GM23338 (cell line): ENCODE measurements around the gene AGBL4. TPM values are rescaled to one million over a fixed set of nuclear protein-coding genes. Genes with fewer than 3 reads are reported as not detected.
A peak's percentile ranks its signal among the peaks of the same experiment; 100 is the strongest.

Experiments used
- ATAC-seq: fragments of 200-7000 bp; cut with Tn5 transposase; 3 replicates; pipeline ENCODE4 v1.9.1; 2020
- DNase-seq: peaks from one replicate; pipeline ENCODE4 v3.0.0-alpha.2; 2015; ENCODE audit warnings: low spot score
- H2AFZ ChIP-seq: fragments of 200-600 bp; sonication (generic); 2 replicates; pipeline ENCODE4 v1.8.0; 2016; ENCODE audit warnings: antibody characterized with exemption, mild to moderate bottlenecking, moderate library complexity
- H3F3A ChIP-seq: fragments of 200-600 bp; sonication (generic); replicated peaks from 2 replicates; pipeline ENCODE4 v1.8.0; 2017; ENCODE audit warnings: antibody characterized with exemption, mixed run types, low read depth
- H3K27ac ChIP-seq: fragments of 200-600 bp; sonication (generic); 2 replicates; pipeline ENCODE4 v1.6.1; 2016; ENCODE audit warnings: low read depth
- H3K27me3 ChIP-seq: fragments of 200-600 bp; sonication (generic); 2 replicates; pipeline ENCODE4 v1.8.0; 2016; ENCODE audit warnings: mild to moderate bottlenecking, mixed run types, moderate library complexity; ENCODE audit not compliant: insufficient read depth
- H3K36me3 ChIP-seq: fragments of 200-600 bp; sonication (generic); 2 replicates; pipeline ENCODE4 v1.8.0; 2016; ENCODE audit warnings: mild to moderate bottlenecking; ENCODE audit not compliant: insufficient read depth
- H3K4me1 ChIP-seq: fragments of 200-600 bp; sonication (generic); 2 replicates; pipeline ENCODE4 v1.8.0; 2016; ENCODE audit warnings: mild to moderate bottlenecking, moderate library complexity; ENCODE audit not compliant: insufficient read depth
- H3K4me2 ChIP-seq: fragments of 200-600 bp; sonication (generic); 2 replicates; pipeline ENCODE4 v1.7.1; 2017; ENCODE audit warnings: mixed run types
- H3K4me3 ChIP-seq: fragments of 200-600 bp; sonication (generic); 2 replicates; pipeline ENCODE4 v1.6.1; 2016; ENCODE audit warnings: mixed run types
- H3K79me2 ChIP-seq: fragments of 200-600 bp; sonication (generic); replicated peaks from 2 replicates; pipeline ENCODE4 v1.8.0; 2017; ENCODE audit warnings: mild to moderate bottlenecking; ENCODE audit not compliant: insufficient read depth
- H3K9me2 ChIP-seq: fragments of 200-600 bp; sonication (generic); 2 replicates; pipeline ENCODE4 v1.8.0; 2017; ENCODE audit not compliant: insufficient read depth
- H4K20me1 ChIP-seq: fragments of 200-600 bp; sonication (generic); replicated peaks from 2 replicates; pipeline ENCODE4 v1.8.0; 2017; ENCODE audit warnings: mild to moderate bottlenecking; ENCODE audit not compliant: insufficient read depth
- H3K27ac Mint-ChIP-seq: 2 replicates; pipeline ENCODE4 v1.8.0; 2020; ENCODE audit warnings: inconsistent platforms, mild to moderate bottlenecking, moderate library complexity, mixed read lengths
- H3K27me3 Mint-ChIP-seq: 3 replicates; pipeline ENCODE4 v1.8.0; 2022; ENCODE audit warnings: low read depth, mild to moderate bottlenecking, moderate library complexity, mixed read lengths, inconsistent platforms; ENCODE audit not compliant: insufficient read depth, poor library complexity
- H3K36me3 Mint-ChIP-seq: 3 replicates; pipeline ENCODE4 v1.8.0; 2021; ENCODE audit warnings: low read depth, mild to moderate bottlenecking, inconsistent platforms, moderate library complexity, mixed read lengths
- H3K4me1 Mint-ChIP-seq: 3 replicates; pipeline ENCODE4 v1.8.0; 2020; ENCODE audit warnings: mild to moderate bottlenecking, inconsistent platforms, mixed read lengths
- H3K4me3 Mint-ChIP-seq: 3 replicates; pipeline ENCODE4 v1.8.0; 2021; ENCODE audit warnings: moderate library complexity, mild to moderate bottlenecking, inconsistent platforms, mixed read lengths
- H3K9me3 Mint-ChIP-seq: 3 replicates; pipeline ENCODE4 v1.8.0; 2020; ENCODE audit warnings: moderate library complexity, mild to moderate bottlenecking, inconsistent platforms, mixed read lengths
- CTCF ChIP-seq, 2 experiments: fragments of 200-600 bp in 1 of 2; sonication (generic) in 1 of 2; conservative IDR thresholded peaks; 2 replicates each; pipeline versions ENCODE4 v1.5.1 to v1.6.1; 2016 to 2017; ENCODE audit warnings: antibody characterized with exemption in 2 of 2, low read depth in 2 of 2, mild to moderate bottlenecking in 2 of 2, moderate library complexity in 1 of 2
- ETS1 ChIP-seq: IDR thresholded peaks from 2 replicates; pipeline ENCODE4 v1.6.1; 2016; ENCODE audit warnings: antibody characterized with exemption
- EZH2 ChIP-seq: fragments of 200-600 bp; sonication (generic); IDR thresholded peaks from one replicate; pipeline ENCODE4 v1.8.0; 2017; ENCODE audit warnings: antibody characterized with exemption, mild to moderate bottlenecking, low read depth; ENCODE audit not compliant: unreplicated experiment
- JUNB ChIP-seq: IDR thresholded peaks from one replicate; pipeline ENCODE4 v1.6.1; 2016; ENCODE audit warnings: antibody characterized with exemption; ENCODE audit not compliant: unreplicated experiment
- NANOG ChIP-seq: IDR thresholded peaks from 2 replicates; pipeline ENCODE4 v1.6.1; 2016; ENCODE audit warnings: antibody characterized with exemption, borderline replicate concordance
- POLR2AphosphoS5 ChIP-seq: IDR thresholded peaks from 2 replicates; pipeline ENCODE4 v1.6.1; 2016; ENCODE audit warnings: antibody characterized with exemption, low read depth
- ZNF114 ChIP-seq: fragments of 250-450 bp; sonication (Bioruptor Pico); IDR thresholded peaks from 2 replicates; pipeline ENCODE4 v1.5.0; 2020; ENCODE audit warnings: mild to moderate bottlenecking, moderate library complexity
- polyA plus RNA-seq: library from polyadenylated mRNA; unstranded; fragments of >200 nt; fragmentation: Nextera tagmentation; extraction: Ambion mirVana; gene quantifications from 2 replicates; pipeline ENCODE4 v1.2.1, GENCODE V29; 2016
- total RNA-seq: library from RNA; depleted of rRNA; stranded (reverse); fragments of >200 nt; shearing (Covaris generic); gene quantifications from 2 replicates; pipeline ENCODE4 v1.2.3, GENCODE V29; 2014
- TF ChIP-seq, protein P1 (sequence below): fragments of 250-450 bp; sonication (Bioruptor Pico); IDR thresholded peaks from 2 replicates; pipeline ENCODE4 v1.5.0; 2020; ENCODE audit warnings: mild to moderate bottlenecking, moderate library complexity

AGBL4 gene
- total and polyA plus RNA-seq, 2 experiments from 2014 or later = 0.91 to 1.5 TPM

DNA sequence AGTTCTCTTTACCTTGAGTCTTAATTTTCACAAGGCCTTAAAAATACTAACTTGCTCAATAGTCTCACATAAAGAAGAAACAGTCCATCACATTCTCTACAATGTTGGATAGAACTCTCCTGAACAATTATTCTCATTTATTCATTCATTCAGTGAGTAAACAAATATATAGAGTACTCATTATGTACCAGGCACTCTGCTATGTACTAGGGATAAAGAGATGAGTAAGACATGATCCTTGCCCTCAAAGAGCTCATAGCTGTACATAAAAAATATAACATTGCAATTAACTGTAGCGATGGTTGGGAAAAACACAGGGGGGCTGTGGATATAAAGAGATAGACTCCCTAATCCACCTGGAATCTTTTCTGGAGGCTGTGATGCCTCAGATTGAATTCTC, 660.1 kb downstream of the AGBL4 start:
- Mint-ChIP-seq H3K36me3 (peaks cover 12% of the 10 kb centered on the region; the same call in 2 of the 3 replicates), H3K4me1 (no peaks in the 10 kb centered on the region; the same call in 2 of the 3 replicates), H3K9me3 (peaks cover 77% of the 10 kb centered on the region), H3K4me3 (no peak overlapping the region), H3K27me3 (peaks cover 4% of the 10 kb centered on the region), H3K27ac (no peak overlapping the region)
- no peaks in the 10 kb centered on the region for H3F3A ChIP-seq
- DNase-seq (no peak), ATAC-seq (no peak)
- H3K27ac ChIP-seq = no peak overlapping the region
- no peak for TF ChIP-seq EZH2
- TF ChIP-seq ETS1 = no peak
- H4K20me1 ChIP-seq = no peaks in the 10 kb centered on the region
- no peaks in the 10 kb centered on the region for H3K4me1 ChIP-seq
- H3K4me3 ChIP-seq = no peak overlapping the region
- no peaks in the 10 kb centered on the region for H3K9me2 ChIP-seq
- no peak overlapping the region for H2AFZ ChIP-seq
- H3K79me2 ChIP-seq = no peaks in the 10 kb centered on the region
- no peaks in the 10 kb centered on the region for H3K36me3 ChIP-seq
- H3K4me2 ChIP-seq = no peak overlapping the region
- peaks cover 6% of the 10 kb centered on the region; the same call in 1 of the 2 replicates for H3K27me3 ChIP-seq

DNA sequence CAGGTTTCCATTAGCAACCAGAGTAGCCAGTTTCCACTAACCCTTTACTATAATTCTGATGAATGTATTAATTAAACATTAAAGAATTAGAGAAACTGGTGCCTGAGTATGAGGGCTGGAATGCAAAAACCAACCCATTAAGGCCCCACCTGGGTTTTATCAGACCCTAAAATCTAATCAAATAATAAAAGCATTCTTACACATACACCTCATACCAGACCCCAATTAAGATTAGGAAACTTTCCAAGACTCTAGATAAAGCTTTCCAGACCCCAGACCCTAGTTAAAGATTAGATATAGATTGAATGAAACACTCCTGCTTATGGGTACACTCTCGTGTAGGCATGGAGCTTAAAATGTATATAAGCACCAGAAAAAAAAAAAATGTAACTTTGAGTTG, 665.7 kb downstream of the AGBL4 start:
- Histone ChIP-seq H3K9me2 (no peaks in the 10 kb centered on the region), H3K4me3 (no peak overlapping the region), H3K79me2 (no peaks in the 10 kb centered on the region), H3F3A (no peaks in the 10 kb centered on the region), H3K4me2 (no peak overlapping the region), H3K4me1 (peaks cover 13% of the 10 kb centered on the region; the same call in 1 of the 2 replicates), H2AFZ (no peak overlapping the region), H3K27ac (no peak overlapping the region), H3K27me3 (peaks cover 54% of the 10 kb centered on the region), H3K36me3 (no peaks in the 10 kb centered on the region), H4K20me1 (no peaks in the 10 kb centered on the region; the same call in 1 of the 2 replicates)
- H3K9me3 Mint-ChIP-seq = peaks cover 46% of the 10 kb centered on the region
- DNase-seq (no peak), ATAC-seq (no peak)
- TF ChIP-seq POLR2AphosphoS5 (no peak), EZH2 (no peak), CTCF (conservative IDR thresholded peaks at IDR 0.05; ENCODE audit: low read depth in 2 of 2) (no peak)
- H3K4me1 Mint-ChIP-seq = peaks cover 3% of the 10 kb centered on the region; the same call in 2 of the 3 replicates
- H3K27ac Mint-ChIP-seq = no peak overlapping the region
- peaks cover 3% of the 10 kb centered on the region for H3K27me3 Mint-ChIP-seq
- H3K4me3 Mint-ChIP-seq = no peak overlapping the region
- 0 out of 3 replicates have a peak, but pooled peaks cover 4% of the 10 kb centered on the region for H3K36me3 Mint-ChIP-seq

DNA sequence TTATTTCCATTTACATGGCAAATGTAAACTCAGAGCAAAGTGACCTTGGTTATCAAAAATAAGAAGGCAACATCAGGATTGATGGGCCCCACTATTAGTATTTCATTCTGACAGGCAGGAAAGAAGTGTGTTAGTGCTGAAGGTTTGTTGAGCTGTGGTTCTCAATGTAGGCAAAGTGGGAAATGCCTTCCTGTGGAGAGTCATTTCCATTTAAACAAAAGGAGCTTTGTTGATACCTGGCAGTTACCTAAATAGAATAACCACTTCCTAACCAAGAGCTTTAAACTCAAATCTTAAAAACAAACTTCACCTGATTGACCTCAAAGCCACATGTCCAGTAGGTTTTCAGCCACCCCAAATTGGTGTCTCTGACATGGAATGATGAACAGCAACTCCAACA, 667.2 kb downstream of the AGBL4 start:
- no peaks in the 10 kb centered on the region; the same call in 1 of the 2 replicates for H4K20me1 ChIP-seq
- H3K27me3 ChIP-seq = peaks cover 54% of the 10 kb centered on the region
- Mint-ChIP-seq H3K4me3 (no peak overlapping the region), H3K4me1 (peaks cover 3% of the 10 kb centered on the region; the same call in 2 of the 3 replicates), H3K36me3 (0 out of 3 replicates have a peak, but pooled peaks cover under 1% of the 10 kb centered on the region), H3K27ac (no peak overlapping the region), H3K9me3 (peaks cover 32% of the 10 kb centered on the region), H3K27me3 (peaks cover 3% of the 10 kb centered on the region)
- H3K4me1 ChIP-seq = peaks cover 13% of the 10 kb centered on the region; the same call in 1 of the 2 replicates
- H2AFZ ChIP-seq = no peak overlapping the region
- H3K27ac ChIP-seq = no peak overlapping the region
- DNase-seq (peak; percentile 64), ATAC-seq (peak; percentile 84)
- 0 out of 2 replicates have a peak overlapping the region, but pooled peaks have one; percentile 5 for H3K4me2 ChIP-seq
- H3K9me2 ChIP-seq = no peaks in the 10 kb centered on the region
- H3K36me3 ChIP-seq = no peaks in the 10 kb centered on the region
- H3F3A ChIP-seq = no peaks in the 10 kb centered on the region
- H3K4me3 ChIP-seq = no peak overlapping the region; the same call in 1 of the 2 replicates
- H3K79me2 ChIP-seq = no peaks in the 10 kb centered on the region
- TF ChIP-seq JUNB (no peak), NANOG (no peak), ZNF114 (CRISPR knock-in tag) (no peak)
- TF ChIP-seq, protein P1, sequence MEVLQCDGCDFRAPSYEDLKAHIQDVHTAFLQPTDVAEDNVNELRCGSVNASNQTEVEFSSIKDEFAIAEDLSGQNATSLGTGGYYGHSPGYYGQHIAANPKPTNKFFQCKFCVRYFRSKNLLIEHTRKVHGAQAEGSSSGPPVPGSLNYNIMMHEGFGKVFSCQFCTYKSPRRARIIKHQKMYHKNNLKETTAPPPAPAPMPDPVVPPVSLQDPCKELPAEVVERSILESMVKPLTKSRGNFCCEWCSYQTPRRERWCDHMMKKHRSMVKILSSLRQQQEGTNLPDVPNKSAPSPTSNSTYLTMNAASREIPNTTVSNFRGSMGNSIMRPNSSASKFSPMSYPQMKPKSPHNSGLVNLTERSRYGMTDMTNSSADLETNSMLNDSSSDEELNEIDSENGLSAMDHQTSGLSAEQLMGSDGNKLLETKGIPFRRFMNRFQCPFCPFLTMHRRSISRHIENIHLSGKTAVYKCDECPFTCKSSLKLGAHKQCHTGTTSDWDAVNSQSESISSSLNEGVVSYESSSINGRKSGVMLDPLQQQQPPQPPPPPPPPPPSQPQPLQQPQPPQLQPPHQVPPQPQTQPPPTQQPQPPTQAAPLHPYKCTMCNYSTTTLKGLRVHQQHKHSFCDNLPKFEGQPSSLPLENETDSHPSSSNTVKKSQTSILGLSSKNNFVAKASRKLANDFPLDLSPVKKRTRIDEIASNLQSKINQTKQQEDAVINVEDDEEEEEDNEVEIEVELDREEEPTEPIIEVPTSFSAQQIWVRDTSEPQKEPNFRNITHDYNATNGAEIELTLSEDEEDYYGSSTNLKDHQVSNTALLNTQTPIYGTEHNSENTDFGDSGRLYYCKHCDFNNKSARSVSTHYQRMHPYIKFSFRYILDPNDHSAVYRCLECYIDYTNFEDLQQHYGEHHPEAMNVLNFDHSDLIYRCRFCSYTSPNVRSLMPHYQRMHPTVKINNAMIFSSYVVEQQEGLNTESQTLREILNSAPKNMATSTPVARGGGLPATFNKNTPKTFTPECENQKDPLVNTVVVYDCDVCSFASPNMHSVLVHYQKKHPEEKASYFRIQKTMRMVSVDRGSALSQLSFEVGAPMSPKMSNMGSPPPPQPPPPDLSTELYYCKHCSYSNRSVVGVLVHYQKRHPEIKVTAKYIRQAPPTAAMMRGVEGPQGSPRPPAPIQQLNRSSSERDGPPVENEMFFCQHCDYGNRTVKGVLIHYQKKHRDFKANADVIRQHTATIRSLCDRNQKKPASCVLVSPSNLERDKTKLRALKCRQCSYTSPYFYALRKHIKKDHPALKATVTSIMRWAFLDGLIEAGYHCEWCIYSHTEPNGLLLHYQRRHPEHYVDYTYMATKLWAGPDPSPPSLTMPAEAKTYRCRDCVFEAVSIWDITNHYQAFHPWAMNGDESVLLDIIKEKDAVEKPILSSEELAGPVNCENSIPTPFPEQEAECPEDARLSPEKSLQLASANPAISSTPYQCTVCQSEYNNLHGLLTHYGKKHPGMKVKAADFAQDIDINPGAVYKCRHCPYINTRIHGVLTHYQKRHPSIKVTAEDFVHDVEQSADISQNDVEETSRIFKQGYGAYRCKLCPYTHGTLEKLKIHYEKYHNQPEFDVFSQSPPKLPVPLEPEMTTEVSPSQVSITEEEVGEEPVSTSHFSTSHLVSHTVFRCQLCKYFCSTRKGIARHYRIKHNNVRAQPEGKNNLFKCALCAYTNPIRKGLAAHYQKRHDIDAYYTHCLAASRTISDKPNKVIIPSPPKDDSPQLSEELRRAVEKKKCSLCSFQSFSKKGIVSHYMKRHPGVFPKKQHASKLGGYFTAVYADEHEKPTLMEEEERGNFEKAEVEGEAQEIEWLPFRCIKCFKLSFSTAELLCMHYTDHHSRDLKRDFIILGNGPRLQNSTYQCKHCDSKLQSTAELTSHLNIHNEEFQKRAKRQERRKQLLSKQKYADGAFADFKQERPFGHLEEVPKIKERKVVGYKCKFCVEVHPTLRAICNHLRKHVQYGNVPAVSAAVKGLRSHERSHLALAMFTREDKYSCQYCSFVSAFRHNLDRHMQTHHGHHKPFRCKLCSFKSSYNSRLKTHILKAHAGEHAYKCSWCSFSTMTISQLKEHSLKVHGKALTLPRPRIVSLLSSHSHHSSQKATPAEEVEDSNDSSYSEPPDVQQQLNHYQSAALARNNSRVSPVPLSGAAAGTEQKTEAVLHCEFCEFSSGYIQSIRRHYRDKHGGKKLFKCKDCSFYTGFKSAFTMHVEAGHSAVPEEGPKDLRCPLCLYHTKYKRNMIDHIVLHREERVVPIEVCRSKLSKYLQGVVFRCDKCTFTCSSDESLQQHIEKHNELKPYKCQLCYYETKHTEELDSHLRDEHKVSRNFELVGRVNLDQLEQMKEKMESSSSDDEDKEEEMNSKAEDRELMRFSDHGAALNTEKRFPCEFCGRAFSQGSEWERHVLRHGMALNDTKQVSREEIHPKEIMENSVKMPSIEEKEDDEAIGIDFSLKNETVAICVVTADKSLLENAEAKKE (CRISPR knock-in tag) = no peak
